Thyroid gland (tissue), 4 donors: ENCODE measurements around the gene ABO.
"Not testable (repeated sequence)": the region's sequence is repeated elsewhere in the genome, so short reads cannot be mapped to it uniquely, and the experiment has no call there.

Experiments
- POLR2A ChIP-seq, 2 donors: fragments of 450-650 bp; IDR thresholded peaks; one replicate each; pipeline ENCODE4 v1.6.1; 2017; ENCODE audit warnings: antibody characterized with exemption in 2 of 2, mild to moderate bottlenecking in 2 of 2, moderate library complexity in 1 of 2
- TF ChIP-seq, protein P1 (sequence below), 6 experiments: fragments of 200-600 bp in 3 of 6; fragments of 450-650 bp in 3 of 6; sonication (generic) in 3 of 6; IDR thresholded peaks; one replicate each; pipeline ENCODE4 v1.5.1; 2016 to 2019; ENCODE audit warnings: antibody characterized with exemption in 6 of 6, mild to moderate bottlenecking in 2 of 6, inconsistent platforms in 1 of 6, moderate library complexity in 1 of 6

DNA sequence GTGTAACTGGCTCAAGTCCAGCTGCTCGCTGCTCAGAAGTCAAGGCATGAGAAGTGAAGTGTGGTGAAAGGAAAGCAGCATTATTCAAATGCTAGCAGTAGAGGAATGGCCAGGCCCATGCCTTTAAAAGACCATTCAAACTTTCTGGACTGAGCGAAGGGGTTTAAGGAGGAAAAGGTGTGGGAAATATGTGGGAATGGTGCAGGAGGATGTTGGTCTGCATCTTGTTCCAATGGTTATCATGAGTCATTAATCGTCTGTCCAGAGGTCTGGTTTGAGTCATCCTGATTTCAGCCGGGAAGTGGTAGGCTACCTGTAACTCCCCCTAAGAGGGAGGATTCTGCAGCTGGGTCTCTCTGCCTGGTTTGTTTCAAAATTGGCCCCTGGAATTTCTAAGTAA, 60.7 kb downstream of the ABO start:
- TF ChIP-seq, protein P1, sequence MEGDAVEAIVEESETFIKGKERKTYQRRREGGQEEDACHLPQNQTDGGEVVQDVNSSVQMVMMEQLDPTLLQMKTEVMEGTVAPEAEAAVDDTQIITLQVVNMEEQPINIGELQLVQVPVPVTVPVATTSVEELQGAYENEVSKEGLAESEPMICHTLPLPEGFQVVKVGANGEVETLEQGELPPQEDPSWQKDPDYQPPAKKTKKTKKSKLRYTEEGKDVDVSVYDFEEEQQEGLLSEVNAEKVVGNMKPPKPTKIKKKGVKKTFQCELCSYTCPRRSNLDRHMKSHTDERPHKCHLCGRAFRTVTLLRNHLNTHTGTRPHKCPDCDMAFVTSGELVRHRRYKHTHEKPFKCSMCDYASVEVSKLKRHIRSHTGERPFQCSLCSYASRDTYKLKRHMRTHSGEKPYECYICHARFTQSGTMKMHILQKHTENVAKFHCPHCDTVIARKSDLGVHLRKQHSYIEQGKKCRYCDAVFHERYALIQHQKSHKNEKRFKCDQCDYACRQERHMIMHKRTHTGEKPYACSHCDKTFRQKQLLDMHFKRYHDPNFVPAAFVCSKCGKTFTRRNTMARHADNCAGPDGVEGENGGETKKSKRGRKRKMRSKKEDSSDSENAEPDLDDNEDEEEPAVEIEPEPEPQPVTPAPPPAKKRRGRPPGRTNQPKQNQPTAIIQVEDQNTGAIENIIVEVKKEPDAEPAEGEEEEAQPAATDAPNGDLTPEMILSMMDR (IDR thresholded peaks at IDR 0.05), result not testable (repeated sequence)
- TF ChIP-seq POLR2A (IDR thresholded peaks at IDR 0.05), result not testable (repeated sequence)
